Ovary (tissue), 3 donors: Measurements from ENCODE around the gene PTPN14.

Experiments
- CTCF ChIP-seq, 3 donors: fragments of 450-650 bp in 2 of 3; fragments of 200-600 bp in 1 of 3; IDR thresholded peaks; one replicate each; pipeline versions ENCODE4 v1.5.1 to v1.8.0; 2016 to 2022; ENCODE audit warnings: antibody characterized with exemption in 3 of 3, mild to moderate bottlenecking in 1 of 3
- POLR2A ChIP-seq: fragments of 450-650 bp; IDR thresholded peaks from one replicate; pipeline ENCODE4 v1.6.1; 2017; ENCODE audit warnings: antibody characterized with exemption, mild to moderate bottlenecking, moderate library complexity
- donor health status: DM: no; HTN: no; CAD: no.

DNA sequence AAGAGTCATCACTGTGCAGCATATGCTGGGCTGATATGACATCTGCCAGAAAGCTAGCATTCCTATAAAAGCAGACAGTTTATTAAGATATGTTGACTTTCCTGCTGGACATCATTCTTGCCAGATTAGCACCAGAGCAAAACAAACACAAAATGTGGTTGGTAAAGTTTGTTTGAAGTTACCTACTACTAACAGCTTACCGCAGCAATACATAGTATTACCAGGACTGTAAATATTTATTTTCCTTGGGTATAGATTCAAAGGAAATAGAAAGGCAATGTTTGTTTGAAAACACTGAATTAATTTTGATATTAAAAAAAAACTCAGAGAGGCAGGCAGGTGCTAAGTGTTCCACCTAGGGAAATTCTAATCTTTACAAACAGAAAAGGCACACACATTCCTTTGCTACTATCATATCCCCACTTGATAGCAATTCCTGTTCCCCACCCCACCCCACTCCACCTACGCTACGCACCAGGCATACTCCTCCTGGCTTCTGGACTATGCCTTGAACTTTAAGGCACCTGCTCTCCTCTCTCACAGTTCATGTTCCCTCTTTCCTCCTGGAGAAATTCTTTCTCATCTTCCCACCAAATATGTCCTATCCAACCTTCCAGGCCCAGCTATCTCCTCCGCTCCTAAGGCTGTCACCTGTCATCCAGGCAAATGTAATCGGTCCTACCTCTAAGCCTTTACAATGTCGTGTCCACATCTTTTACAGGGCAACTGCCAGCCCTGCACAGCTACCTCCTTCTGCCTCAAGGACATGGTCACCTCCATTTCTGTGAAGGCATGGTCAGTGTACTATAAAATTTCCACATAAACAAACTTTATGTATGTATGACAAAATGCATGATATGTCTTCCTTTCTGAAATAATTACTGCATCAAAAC, 34.7 kb downstream of the PTPN14 start:
- TF ChIP-seq CTCF (IDR thresholded peaks at IDR 0.05): no peak
- no peak for TF ChIP-seq POLR2A
